ENCODE results near the gene PPP2R5D.

PPP2R5D gene

GRCh38 chr6:42970871-42971612, 13.3 kb upstream of the PPP2R5D start:
- no peak for TF ChIP-seq CTCF (IDR thresholded peaks at IDR 0.05; ENCODE audit: borderline replicate concordance, insufficient read depth, low read depth, low read length)
- no peak overlapping the region for H3K4me3 ChIP-seq (ENCODE audit: low read depth, low read length)

GRCh38 chr6:42971746-42972327, 12.5 kb upstream of the PPP2R5D start:
- TF ChIP-seq CTCF (IDR thresholded peaks at IDR 0.05; ENCODE audit: borderline replicate concordance, insufficient read depth, low read depth, low read length), result no peak
- H3K4me3 ChIP-seq (ENCODE audit: low read depth, low read length), result no peak overlapping the region

- H3K4me3 ChIP-seq (ENCODE audit: low read depth, low read length), result no peak overlapping the region
- no peak for TF ChIP-seq CTCF (IDR thresholded peaks at IDR 0.05; ENCODE audit: borderline replicate concordance, insufficient read depth, low read depth, low read length)
Observed at GRCh38 chr6:42973926-42974325, 10.4 kb upstream of the PPP2R5D start.

GRCh38 chr6:42974919-42975505, 9.4 kb upstream of the PPP2R5D start:
- no peak overlapping the region for H3K4me3 ChIP-seq (ENCODE audit: low read depth, low read length)
- no peak for TF ChIP-seq CTCF (IDR thresholded peaks at IDR 0.05; ENCODE audit: borderline replicate concordance, insufficient read depth, low read depth, low read length)

GRCh38 chr6:42978487-42978838, 5.9 kb upstream of the PPP2R5D start:
- TF ChIP-seq CTCF (IDR thresholded peaks at IDR 0.05; ENCODE audit: borderline replicate concordance, insufficient read depth, low read depth, low read length), result no peak
- peak overlapping the region; percentile 75 for H3K4me3 ChIP-seq (ENCODE audit: low read depth, low read length)

GRCh38 chr6:42978839-42979522, 5.4 kb upstream of the PPP2R5D start, which contains the start of gene PEX6:
PEX6 (minus strand) TSS chr6:42979181; CDS start chr6:42979150, 31 bp downstream.
- TF ChIP-seq CTCF (IDR thresholded peaks at IDR 0.05; ENCODE audit: borderline replicate concordance, insufficient read depth, low read depth, low read length), result no peak

More at GRCh38 chr6:42978839-42979522, 5.4 kb upstream of the PPP2R5D start, which contains the start of gene PEX6:
- H3K4me3 ChIP-seq (ENCODE audit: low read depth, low read length), result peak within 1 kb of the TSS; percentile 75

Data from GM12875 (cell line).